Lower leg skin (tissue), 4 donors: ENCODE measurements around the gene ATF6. TPM values are rescaled to one million over a fixed set of nuclear protein-coding genes. Genes with fewer than 3 reads are reported as not detected.

ENCODE experiments used
- DNase-seq, 2 donors: peaks; one replicate each; pipeline ENCODE4 v3.0.0-alpha.2; 2019; ENCODE audit warnings: low spot score in 2 of 2
- H3K4me3 ChIP-seq: fragments of 200-600 bp; sonication (generic); 2 replicates; pipeline ENCODE4 v1.5.1; 2017; ENCODE audit warnings: mild to moderate bottlenecking, low read depth; ENCODE audit not compliant: poor library complexity, severe bottlenecking
- CTCF ChIP-seq, 3 donors: fragments of 450-650 bp; IDR thresholded peaks; one replicate each; pipeline ENCODE4 v1.5.1; 2016; ENCODE audit warnings: antibody characterized with exemption in 3 of 3, mild to moderate bottlenecking in 3 of 3, moderate library complexity in 2 of 3
- POLR2A ChIP-seq, 2 donors: fragments of 450-650 bp; IDR thresholded peaks; one replicate each; pipeline ENCODE4 v1.6.1; 2016 to 2017; ENCODE audit warnings: antibody characterized with exemption in 2 of 2, mild to moderate bottlenecking in 1 of 2, moderate library complexity in 1 of 2
- WGBS, 2 donors: methylation state at CpG; one replicate each; pipeline ENCODE4 v1.1.5; 2018; 5-methylcytosine and 5-hydroxymethylcytosine counted together
- intact Hi-C: fragments of 100-400 bp; cut with DNase I; formaldehyde crosslinking; loops from one replicate; pipeline ENCODE4 v1.15.0; 2023; ENCODE audit warnings: low total_unique reads
- total RNA-seq, 4 donors: library from RNA; depleted of rRNA; stranded (reverse); fragments of >200 nt; gene quantifications; one replicate each; pipeline ENCODE4 v1.1.0, GENCODE V29; 2016

ATF6 gene
- total RNA-seq, 4 donors from 2014 or later, result 28.7 to 33.5 (median 31.2) TPM

GRCh38 chr1:161933592-161934588, 167.8 kb downstream of the ATF6 start:
- H3K4me3 ChIP-seq, result no peak overlapping the region
- 75 to 81% methylated on average over 6 of the region's 6 CpGs for WGBS, 2 donors
- TF ChIP-seq CTCF (IDR thresholded peaks at IDR 0.05), result no peak
- TF ChIP-seq POLR2A (IDR thresholded peaks at IDR 0.05), result no peak
- DNase-seq, result no peak
- intact Hi-C loops, result no loop called here

- H3K4me3 ChIP-seq, result no peak overlapping the region
These were observed 169.1 kb downstream of the ATF6 start for GRCh38 chr1:161935264-161935663.

GRCh38 chr1:161936786-161937185, 170.7 kb downstream of the ATF6 start:
- intact Hi-C loops, result no loop called here
- no peak for TF ChIP-seq CTCF (IDR thresholded peaks at IDR 0.05)
- TF ChIP-seq POLR2A (IDR thresholded peaks at IDR 0.05), result no peak

More at GRCh38 chr1:161935264-161935663, 169.1 kb downstream of the ATF6 start:
- WGBS, 2 donors, result 98 to 100% methylated on average over 1 of the region's 1 CpG
- no peak for DNase-seq
- intact Hi-C loops, result no loop called here
- TF ChIP-seq POLR2A (IDR thresholded peaks at IDR 0.05), result no peak
- no peak for TF ChIP-seq CTCF (IDR thresholded peaks at IDR 0.05)

GRCh38 chr1:161940866-161941591, 174.9 kb downstream of the ATF6 start:
- TF ChIP-seq CTCF (IDR thresholded peaks at IDR 0.05) (no peak), POLR2A (IDR thresholded peaks at IDR 0.05) (no peak)
- DNase-seq, result no peak
- intact Hi-C loops, result no loop called here
- WGBS, 2 donors, result 59 to 75% methylated on average over 3 of the region's 3 CpGs
- H3K4me3 ChIP-seq, result no peak overlapping the region

More at GRCh38 chr1:161936786-161937185, 170.7 kb downstream of the ATF6 start:
- no peak overlapping the region for H3K4me3 ChIP-seq
- DNase-seq, result no peak
- 92 to 95% methylated on average over 2 of the region's 2 CpGs for WGBS, 2 donors

GRCh38 chr1:161941726-161942436, 175.8 kb downstream of the ATF6 start:
- TF ChIP-seq CTCF (IDR thresholded peaks at IDR 0.05), result no peak
- WGBS, 2 donors, result 78 to 80% methylated on average over 8 of the region's 8 CpGs
- no peak for DNase-seq
- H3K4me3 ChIP-seq, result no peak overlapping the region
- intact Hi-C loops, result no loop called here
